Body of pancreas (tissue), 4 donors: ENCODE data around the gene LIN7C. TPM values are rescaled to one million over a fixed set of nuclear protein-coding genes. Genes with fewer than 3 reads are reported as not detected.
A peak's percentile ranks its signal among the peaks of the same experiment; 100 is the strongest.

ENCODE experiments used
- ATAC-seq: fragments of 150-250 bp; one replicate; pipeline ENCODE4 v1.9.1; 2016
- DNase-seq, 4 donors: peaks; one replicate each; pipeline ENCODE4 v3.0.0-alpha.2; 2019
- H3K27ac ChIP-seq, 4 donors: fragments of 200-600 bp; sonication (generic); 1 replicate in 3 of 4; 2 replicates in 1 of 4; pipeline versions ENCODE4 v1.5.1 to v1.6.1; 2016 to 2019; ENCODE audit warnings: mild to moderate bottlenecking in 1 of 4, mixed read lengths in 1 of 4, moderate library complexity in 1 of 4
- H3K27me3 ChIP-seq, 2 donors: fragments of 200-600 bp; sonication (generic); one replicate each; pipeline ENCODE4 v1.6.0; 2016; ENCODE audit warnings: mild to moderate bottlenecking in 1 of 2
- H3K36me3 ChIP-seq, 2 donors: fragments of 200-600 bp; sonication (generic); replicated peaks in 1 of 2; 2 replicates each; pipeline ENCODE4 v1.5.1; 2016; ENCODE audit warnings: low read depth in 2 of 2; ENCODE audit not compliant: insufficient read depth in 1 of 2
- H3K4me1 ChIP-seq: fragments of 200-600 bp; sonication (generic); one replicate; pipeline ENCODE4 v1.6.0; 2016
- H3K4me3 ChIP-seq, 2 donors: fragments of 200-600 bp; sonication (generic); 1 replicate in 1 of 2; 2 replicates in 1 of 2; pipeline ENCODE4 v1.5.1; 2016 to 2019
- H3K9me3 ChIP-seq, 3 donors: fragments of 200-600 bp; sonication (generic); 1 replicate in 2 of 3; 2 replicates in 1 of 3; pipeline ENCODE4 v1.5.1; 2016
- CTCF ChIP-seq, 7 experiments: fragments of 450-650 bp in 4 of 7; fragments of 200-600 bp in 3 of 7; sonication (generic) in 3 of 7; IDR thresholded peaks; one replicate each; pipeline ENCODE4 v1.5.1; 2016 to 2019; ENCODE audit warnings: antibody characterized with exemption in 7 of 7
- POLR2A ChIP-seq, 3 donors: fragments of 450-650 bp; IDR thresholded peaks; one replicate each; pipeline ENCODE4 v1.6.1; 2016; ENCODE audit warnings: antibody characterized with exemption in 3 of 3, mild to moderate bottlenecking in 2 of 3
- WGBS, 2 donors: methylation state at CpG; one replicate each; pipeline ENCODE4 v1.1.5; 2017; 5-methylcytosine and 5-hydroxymethylcytosine counted together
- intact Hi-C: fragments of 100-400 bp; cut with DNase I; formaldehyde crosslinking; loops from one replicate; pipeline ENCODE4 v1.15.1; 2023
- total RNA-seq, 2 donors: library from RNA; depleted of rRNA; stranded (reverse); fragments of >200 nt; gene quantifications; one replicate each; pipeline ENCODE4 v1.1.0, GENCODE V29; 2016

Gene LIN7C
- total RNA-seq, 2 donors from 2014 or later: 17.5 to 27.8 TPM

- H3K4me3 ChIP-seq: no peak overlapping the region
- H3K9me3 ChIP-seq: no peaks in the 10 kb centered on the region
- TF ChIP-seq CTCF (IDR thresholded peaks at IDR 0.05) (no peak), POLR2A (IDR thresholded peaks at IDR 0.05) (no peak)
- H3K27ac ChIP-seq: no peak overlapping the region
- H3K27me3 ChIP-seq: no peaks in the 10 kb centered on the region
- H3K4me1 ChIP-seq: no peaks in the 10 kb centered on the region
- DNase-seq (no peak), ATAC-seq (no peak)
- 94 to 100% methylated on average over 2 of the region's 2 CpGs for WGBS, 2 donors
- intact Hi-C loops: no loop called here
- H3K36me3 ChIP-seq: no peaks in the 10 kb centered on the region
Measured at GRCh38 chr11:27535103-27535502, 28.5 kb upstream of the LIN7C start.

GRCh38 chr11:27532652-27533325 lies 26.2 kb upstream of the LIN7C start:
- Histone ChIP-seq H3K9me3 (no peaks in the 10 kb centered on the region), H3K4me3 (no peak overlapping the region), H3K27me3 (no peaks in the 10 kb centered on the region), H3K4me1 (no peaks in the 10 kb centered on the region), H3K36me3 (no peaks in the 10 kb centered on the region), H3K27ac (no peak overlapping the region)
- no peak for DNase-seq
- ATAC-seq: peak; percentile 15
- TF ChIP-seq CTCF (IDR thresholded peaks at IDR 0.05): no peak
- TF ChIP-seq POLR2A (IDR thresholded peaks at IDR 0.05): no peak
- 63 to 66% methylated on average over 4 of the region's 4 CpGs for WGBS, 2 donors
- intact Hi-C loops: no loop called here

GRCh38 chr11:27528712-27529111 lies 22.1 kb upstream of the LIN7C start:
- Histone ChIP-seq H3K36me3 (no peaks in the 10 kb centered on the region), H3K4me1 (no peaks in the 10 kb centered on the region), H3K27ac (no peak overlapping the region), H3K9me3 (no peaks in the 10 kb centered on the region), H3K4me3 (no peak overlapping the region), H3K27me3 (no peaks in the 10 kb centered on the region)
- ATAC-seq (no peak), DNase-seq (no peak)
- intact Hi-C loops: no loop called here
- no peak for TF ChIP-seq CTCF (IDR thresholded peaks at IDR 0.05)
- TF ChIP-seq POLR2A (IDR thresholded peaks at IDR 0.05): no peak

GRCh38 chr11:27526535-27526934 lies 20.0 kb upstream of the LIN7C start:
- WGBS, 2 donors: 82 to 91% methylated on average over 2 of the region's 2 CpGs
- Histone ChIP-seq H3K4me3 (no peak overlapping the region), H3K4me1 (no peaks in the 10 kb centered on the region), H3K27me3 (no peaks in the 10 kb centered on the region), H3K9me3 (no peaks in the 10 kb centered on the region), H3K36me3 (no peaks in the 10 kb centered on the region), H3K27ac (no peak overlapping the region)
- DNase-seq (no peak), ATAC-seq (no peak)
- intact Hi-C loops: no loop called here
- TF ChIP-seq CTCF (IDR thresholded peaks at IDR 0.05): no peak
- no peak for TF ChIP-seq POLR2A (IDR thresholded peaks at IDR 0.05)

- Histone ChIP-seq H3K36me3 (no peaks in the 10 kb centered on the region), H3K27ac (no peak overlapping the region), H3K4me1 (no peaks in the 10 kb centered on the region), H3K4me3 (no peak overlapping the region), H3K27me3 (no peaks in the 10 kb centered on the region), H3K9me3 (no peaks in the 10 kb centered on the region)
- no peak for ATAC-seq
- DNase-seq: no peak
- 63 to 70% methylated on average over 4 of the region's 4 CpGs for WGBS, 2 donors
- TF ChIP-seq POLR2A (IDR thresholded peaks at IDR 0.05) (no peak), CTCF (IDR thresholded peaks at IDR 0.05) (no peak)
- intact Hi-C loops: no loop called here
Measured at GRCh38 chr11:27525824-27526516, 19.4 kb upstream of the LIN7C start.
